Memory B cell (primary cell): ENCODE results near the gene TYW5.
A peak's percentile ranks its signal among the peaks of the same experiment; 100 is the strongest.
"Not testable (repeated sequence)": the region's sequence is repeated elsewhere in the genome, so short reads cannot be mapped to it uniquely, and the experiment has no call there.

ENCODE experiments used
- ATAC-seq: fragments of 150-1000 bp; cut with Tn5 transposase; 2 replicates; pipeline ENCODE4 v1.10.0; 2021; ENCODE audit warnings: low read depth, mild to moderate bottlenecking, moderate library complexity
- DNase-seq, 2 donors: peaks; one replicate each; pipeline ENCODE4 v3.0.0; 2022; ENCODE audit warnings: low spot score in 2 of 2
- H3K27ac Mint-ChIP-seq: one replicate; pipeline ENCODE4 v1.8.0; 2022; ENCODE audit warnings: mild to moderate bottlenecking, moderate library complexity, mixed read lengths
- H3K27me3 Mint-ChIP-seq: one replicate; pipeline ENCODE4 v1.8.0; 2022; ENCODE audit warnings: mixed read lengths
- H3K36me3 Mint-ChIP-seq: one replicate; pipeline ENCODE4 v1.8.0; 2022; ENCODE audit warnings: mild to moderate bottlenecking, mixed read lengths
- H3K4me1 Mint-ChIP-seq: one replicate; pipeline ENCODE4 v1.8.0; 2022; ENCODE audit warnings: mixed read lengths
- H3K4me3 Mint-ChIP-seq: one replicate; pipeline ENCODE4 v1.8.0; 2022; ENCODE audit warnings: mild to moderate bottlenecking, moderate library complexity, mixed read lengths
- H3K9me3 Mint-ChIP-seq: one replicate; pipeline ENCODE4 v1.8.0; 2022; ENCODE audit warnings: mixed read lengths

Gene TYW5

GRCh38 chr2:199922856-199923255, 32.4 kb downstream of the TYW5 start:
- Mint-ChIP-seq H3K4me3 (no peak overlapping the region), H3K9me3 (no peaks in the 10 kb centered on the region), H3K27ac (no peak overlapping the region), H3K27me3 (no peaks in the 10 kb centered on the region), H3K4me1 (peaks cover 5% of the 10 kb centered on the region), H3K36me3 (peaks cover 13% of the 10 kb centered on the region)
- DNase-seq (no peak), ATAC-seq (no peak)

GRCh38 chr2:199916980-199917379, 38.3 kb downstream of the TYW5 start:
- peaks cover 28% of the 10 kb centered on the region for H3K36me3 Mint-ChIP-seq
- no peak overlapping the region for H3K4me3 Mint-ChIP-seq
- H3K9me3 Mint-ChIP-seq: no peaks in the 10 kb centered on the region
- H3K27ac Mint-ChIP-seq: no peak overlapping the region
- H3K27me3 Mint-ChIP-seq: no peaks in the 10 kb centered on the region
- no peak for DNase-seq
- ATAC-seq: no peak
- H3K4me1 Mint-ChIP-seq: peaks cover 10% of the 10 kb centered on the region

- ATAC-seq: no peak
- H3K27ac Mint-ChIP-seq: peak overlapping the region; percentile 75
These were observed 40.8 kb downstream of the TYW5 start for GRCh38 chr2:199914372-199914958.

GRCh38 chr2:199912553-199913114, 42.7 kb downstream of the TYW5 start:
- Mint-ChIP-seq H3K4me1 (peaks cover 18% of the 10 kb centered on the region), H3K36me3 (peaks cover 23% of the 10 kb centered on the region), H3K4me3 (peak overlapping the region; percentile 35)
- H3K9me3 Mint-ChIP-seq, DNase-seq, H3K27me3 Mint-ChIP-seq, H3K27ac Mint-ChIP-seq, ATAC-seq: not testable (repeated sequence)

More at GRCh38 chr2:199914372-199914958, 40.8 kb downstream of the TYW5 start:
- no peak overlapping the region for H3K4me3 Mint-ChIP-seq
- H3K36me3 Mint-ChIP-seq: peaks cover 28% of the 10 kb centered on the region
- no peak for DNase-seq
- H3K4me1 Mint-ChIP-seq: peaks cover 18% of the 10 kb centered on the region
- H3K27me3 Mint-ChIP-seq: no peaks in the 10 kb centered on the region
- H3K9me3 Mint-ChIP-seq: no peaks in the 10 kb centered on the region

- H3K4me1 Mint-ChIP-seq: peaks cover 23% of the 10 kb centered on the region
- H3K27ac Mint-ChIP-seq: peak overlapping the region; percentile 94
These were observed 43.5 kb downstream of the TYW5 start for GRCh38 chr2:199911877-199912161.

GRCh38 chr2:199911052-199911876, 44.0 kb downstream of the TYW5 start, which contains the start of gene C2orf69:
Gene C2orf69 (plus strand): TSS chr2:199911293. CDS start chr2:199911439, 146 bp downstream.
- peaks cover 11% of the 10 kb centered on the region for H3K36me3 Mint-ChIP-seq

More at GRCh38 chr2:199911877-199912161, 43.5 kb downstream of the TYW5 start:
- ATAC-seq (no peak), DNase-seq (no peak)
- Mint-ChIP-seq H3K4me3 (peak overlapping the region; percentile 85), H3K36me3 (peaks cover 15% of the 10 kb centered on the region), H3K27me3 (no peaks in the 10 kb centered on the region), H3K9me3 (no peaks in the 10 kb centered on the region)

GRCh38 chr2:199910338-199911051, 44.8 kb downstream of the TYW5 start:
- H3K27ac Mint-ChIP-seq: peak overlapping the region; percentile 94
- peaks cover 24% of the 10 kb centered on the region for H3K4me1 Mint-ChIP-seq
- ATAC-seq: no peak
- no peaks in the 10 kb centered on the region for H3K27me3 Mint-ChIP-seq
- peak overlapping the region; percentile 85 for H3K4me3 Mint-ChIP-seq
- no peak for DNase-seq
- peaks cover 5% of the 10 kb centered on the region for H3K36me3 Mint-ChIP-seq
- no peaks in the 10 kb centered on the region for H3K9me3 Mint-ChIP-seq

More at GRCh38 chr2:199911052-199911876, 44.0 kb downstream of the TYW5 start, which contains the start of gene C2orf69:
- Mint-ChIP-seq H3K27ac (peak within 1 kb of the TSS; percentile 94), H3K27me3 (no peaks in the 10 kb centered on the region), H3K4me1 (peaks cover 24% of the 10 kb centered on the region), H3K9me3 (no peaks in the 10 kb centered on the region), H3K4me3 (peak within 1 kb of the TSS; percentile 85)
- ATAC-seq (peak; percentile 80), DNase-seq (peak; percentile 85 to 87)

- no peaks in the 10 kb centered on the region for H3K9me3 Mint-ChIP-seq
- peaks cover 4% of the 10 kb centered on the region for H3K36me3 Mint-ChIP-seq
- H3K4me1 Mint-ChIP-seq: peaks cover 14% of the 10 kb centered on the region
- no peak overlapping the region for H3K4me3 Mint-ChIP-seq
- no peaks in the 10 kb centered on the region for H3K27me3 Mint-ChIP-seq
- no peak for ATAC-seq
- no peak overlapping the region for H3K27ac Mint-ChIP-seq
- DNase-seq: no peak
These were observed 48.1 kb downstream of the TYW5 start for GRCh38 chr2:199907008-199907714.

- peaks cover 6% of the 10 kb centered on the region for H3K4me1 Mint-ChIP-seq
- H3K36me3 Mint-ChIP-seq: peaks cover 4% of the 10 kb centered on the region
- no peak overlapping the region for H3K4me3 Mint-ChIP-seq
- no peak overlapping the region for H3K27ac Mint-ChIP-seq
- ATAC-seq (no peak), DNase-seq (no peak)
- H3K27me3 Mint-ChIP-seq: no peaks in the 10 kb centered on the region
- H3K9me3 Mint-ChIP-seq: no peaks in the 10 kb centered on the region
These were observed 52.2 kb downstream of the TYW5 start for GRCh38 chr2:199903111-199903510.

- ATAC-seq (no peak), DNase-seq (no peak)
- no peaks in the 10 kb centered on the region for H3K9me3 Mint-ChIP-seq
- H3K4me3 Mint-ChIP-seq: no peak overlapping the region
- no peak overlapping the region for H3K27ac Mint-ChIP-seq
- H3K4me1 Mint-ChIP-seq: peaks cover 6% of the 10 kb centered on the region
- no peaks in the 10 kb centered on the region for H3K27me3 Mint-ChIP-seq
- H3K36me3 Mint-ChIP-seq: peaks cover 4% of the 10 kb centered on the region
These were observed 52.7 kb downstream of the TYW5 start for GRCh38 chr2:199902486-199903110.

GRCh38 chr2:199901942-199902341, 53.3 kb downstream of the TYW5 start:
- no peak for ATAC-seq
- no peak for DNase-seq
- no peak overlapping the region for H3K4me3 Mint-ChIP-seq

GRCh38 chr2:199896617-199897016, 58.7 kb downstream of the TYW5 start:
- Mint-ChIP-seq H3K36me3 (peaks cover 3% of the 10 kb centered on the region), H3K27ac (no peak overlapping the region), H3K4me1 (no peaks in the 10 kb centered on the region), H3K4me3 (no peak overlapping the region), H3K27me3 (no peaks in the 10 kb centered on the region), H3K9me3 (no peaks in the 10 kb centered on the region)
- ATAC-seq (no peak), DNase-seq (no peak)

More at GRCh38 chr2:199901942-199902341, 53.3 kb downstream of the TYW5 start:
- Mint-ChIP-seq H3K9me3 (no peaks in the 10 kb centered on the region), H3K27me3 (no peaks in the 10 kb centered on the region), H3K27ac (no peak overlapping the region), H3K36me3 (peaks cover 4% of the 10 kb centered on the region), H3K4me1 (peaks cover 2% of the 10 kb centered on the region)

- ATAC-seq (no peak), DNase-seq (no peak)
- Mint-ChIP-seq H3K4me1 (no peaks in the 10 kb centered on the region), H3K27ac (no peak overlapping the region), H3K27me3 (no peaks in the 10 kb centered on the region), H3K36me3 (peaks cover 3% of the 10 kb centered on the region), H3K9me3 (no peaks in the 10 kb centered on the region), H3K4me3 (no peak overlapping the region)
These were observed 59.9 kb downstream of the TYW5 start for GRCh38 chr2:199895406-199895805.
